HUES64 (cell line): ENCODE results near the gene IL22RA2.

ENCODE experiments used
- H3K27ac ChIP-seq: 2 replicates; pipeline ENCODE4 v1.7.0; 2013; ENCODE audit warnings: low read depth, low read length, inconsistent platforms
- H3K27me3 ChIP-seq: 2 replicates; pipeline ENCODE4 v1.6.1; 2013; ENCODE audit warnings: mild to moderate bottlenecking, low read length; ENCODE audit not compliant: insufficient read depth
- H3K36me3 ChIP-seq: 2 replicates; pipeline ENCODE4 v1.6.1; 2013; ENCODE audit warnings: mild to moderate bottlenecking, low read length; ENCODE audit not compliant: insufficient read depth
- H3K4me1 ChIP-seq: 2 replicates; pipeline ENCODE4 v1.6.1; 2013; ENCODE audit warnings: mild to moderate bottlenecking, low read length, moderate library complexity; ENCODE audit not compliant: insufficient read depth
- H3K4me3 ChIP-seq: 2 replicates; pipeline ENCODE4 v1.5.1; 2013; ENCODE audit warnings: mild to moderate bottlenecking, low read length, moderate library complexity
- H3K9ac ChIP-seq: 2 replicates; pipeline ENCODE4 v1.6.1; 2013; ENCODE audit warnings: mild to moderate bottlenecking, low read depth, low read length
- H3K9me3 ChIP-seq: 2 replicates; pipeline ENCODE4 v1.6.1; 2013; ENCODE audit warnings: low read depth, low read length; ENCODE audit not compliant: insufficient read depth
- WGBS: fragments of 150-250, 120-280 bp; methylation state at CpG from one replicate; pipeline ENCODE4 v1.1.7; 2013; ENCODE audit warnings: missing lambda C conversion rate; 5-methylcytosine and 5-hydroxymethylcytosine counted together

The IL22RA2 gene

DNA sequence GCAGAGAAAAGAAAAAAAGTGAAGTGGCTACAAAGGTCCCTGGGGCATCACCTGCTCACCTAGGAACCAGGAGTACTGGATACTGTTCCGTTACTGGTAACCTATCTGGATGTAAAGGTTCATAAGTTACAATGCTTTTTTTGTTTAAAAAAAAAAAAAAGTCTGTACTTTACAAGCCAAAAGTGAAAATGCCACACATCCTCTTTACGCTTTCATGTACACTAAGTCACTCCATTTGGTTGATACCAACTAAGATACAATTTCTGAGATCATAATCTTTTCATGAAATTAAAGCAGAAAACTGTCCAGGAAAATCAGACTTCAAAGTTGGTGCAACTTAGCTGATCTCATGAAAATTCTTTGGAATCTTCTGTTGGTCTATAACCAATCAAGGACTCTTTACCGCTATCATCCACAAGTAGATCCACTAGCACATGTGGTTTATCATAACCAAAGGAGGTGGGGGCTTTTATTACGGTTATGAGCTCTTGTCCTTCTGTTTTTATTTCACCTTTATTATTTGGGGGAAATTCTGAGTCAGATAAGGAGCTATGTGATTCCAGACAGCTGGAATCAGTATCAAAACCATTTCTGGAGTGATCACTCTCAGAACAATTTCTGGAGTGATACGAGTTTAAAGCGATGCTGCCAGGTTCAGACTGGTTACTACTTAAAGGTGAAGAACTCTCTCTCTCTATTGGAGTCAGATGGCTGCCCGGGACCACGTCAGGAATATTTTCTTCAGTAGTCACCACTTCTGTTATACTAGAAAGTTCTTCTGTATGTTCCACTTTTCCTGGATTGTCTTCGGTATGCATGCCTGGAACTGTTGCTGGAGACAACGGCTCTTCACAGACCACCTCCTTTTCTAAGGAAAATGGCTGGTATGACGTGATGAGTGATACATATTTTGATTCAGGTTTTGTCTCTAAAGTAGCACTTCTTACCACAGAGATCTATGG lies 24.5 kb upstream of the IL22RA2 start:
- 97% methylated on average over 9 of the region's 11 CpGs for WGBS
- H3K36me3 ChIP-seq = peaks cover 55% of the 10 kb centered on the region
- H3K27ac ChIP-seq = no peak overlapping the region
- H3K4me1 ChIP-seq = no peaks in the 10 kb centered on the region
- no peak overlapping the region for H3K9ac ChIP-seq
- no peaks in the 10 kb centered on the region for H3K27me3 ChIP-seq
- H3K4me3 ChIP-seq = no peak overlapping the region
- H3K9me3 ChIP-seq = no peaks in the 10 kb centered on the region

DNA sequence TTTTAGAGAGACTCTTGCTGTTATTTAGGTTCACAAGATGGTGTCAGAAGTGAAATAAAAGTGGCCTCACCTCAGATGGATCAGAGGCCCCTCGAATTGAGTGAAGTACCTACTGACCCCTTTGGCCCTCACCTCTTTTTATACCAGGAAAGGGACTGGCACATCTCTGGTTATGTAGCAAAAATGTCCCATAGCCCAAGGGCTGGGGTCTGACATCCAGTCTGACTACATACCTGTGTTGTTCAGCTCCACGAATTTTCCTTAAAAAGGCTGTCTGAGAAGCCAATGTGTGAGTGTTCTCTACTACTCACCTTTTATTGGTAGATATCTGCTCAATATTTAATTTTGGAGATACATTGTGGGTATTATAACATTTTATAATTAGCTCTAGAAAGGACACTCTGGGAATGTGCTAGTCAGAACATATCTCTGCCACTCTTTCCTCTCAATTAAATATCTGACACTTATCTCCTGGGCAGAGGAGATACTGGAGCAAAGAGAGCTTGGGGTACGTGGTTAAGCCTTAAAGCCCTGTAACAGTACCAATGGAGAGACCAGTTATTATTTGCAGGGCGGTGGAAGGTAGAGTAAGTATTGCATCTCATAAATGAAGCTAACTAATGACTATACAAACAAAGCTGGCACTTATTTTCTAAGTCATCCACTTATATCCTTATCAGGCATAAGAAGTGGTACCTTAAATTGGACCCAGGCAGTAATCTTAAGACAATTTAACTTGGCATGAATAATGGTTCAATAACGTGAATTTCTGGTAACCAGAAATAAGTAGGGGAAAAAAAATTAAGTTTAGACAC lies 20.0 kb upstream of the IL22RA2 start:
- no peaks in the 10 kb centered on the region for H3K4me1 ChIP-seq
- H3K36me3 ChIP-seq = peaks cover 18% of the 10 kb centered on the region
- no peaks in the 10 kb centered on the region for H3K27me3 ChIP-seq
- no peak overlapping the region for H3K9ac ChIP-seq
- H3K9me3 ChIP-seq = peaks cover 35% of the 10 kb centered on the region
- H3K4me3 ChIP-seq = no peak overlapping the region
- WGBS = 92% methylated on average over 5 of the region's 5 CpGs
- H3K27ac ChIP-seq = no peak overlapping the region

DNA sequence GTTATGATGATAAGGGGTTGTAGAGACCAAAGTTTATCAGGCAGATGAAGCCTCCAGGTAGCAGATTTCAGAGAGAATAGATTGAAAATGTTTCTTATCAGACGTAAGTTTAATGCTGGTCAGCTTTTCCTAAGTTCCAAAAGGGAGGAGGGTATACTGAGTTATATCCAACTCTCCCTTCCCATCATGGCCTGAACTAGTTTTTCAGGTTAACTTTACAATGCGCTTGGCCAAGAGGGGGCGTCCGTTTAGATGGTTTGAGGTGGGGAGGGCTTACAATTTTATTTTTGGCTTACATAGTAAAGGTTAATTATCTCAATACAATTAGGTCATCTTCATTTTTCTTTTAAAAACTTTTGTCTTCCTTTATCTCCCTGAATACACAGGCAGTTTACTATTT lies 19.4 kb upstream of the IL22RA2 start:
- H3K9ac ChIP-seq = no peak overlapping the region
- 90% methylated on average over 1 of the region's 4 CpGs for WGBS
- no peak overlapping the region for H3K27ac ChIP-seq
- H3K4me3 ChIP-seq = no peak overlapping the region
- H3K27me3 ChIP-seq = no peaks in the 10 kb centered on the region
- peaks cover 12% of the 10 kb centered on the region for H3K36me3 ChIP-seq
- H3K4me1 ChIP-seq = no peaks in the 10 kb centered on the region
- H3K9me3 ChIP-seq = peaks cover 41% of the 10 kb centered on the region

DNA sequence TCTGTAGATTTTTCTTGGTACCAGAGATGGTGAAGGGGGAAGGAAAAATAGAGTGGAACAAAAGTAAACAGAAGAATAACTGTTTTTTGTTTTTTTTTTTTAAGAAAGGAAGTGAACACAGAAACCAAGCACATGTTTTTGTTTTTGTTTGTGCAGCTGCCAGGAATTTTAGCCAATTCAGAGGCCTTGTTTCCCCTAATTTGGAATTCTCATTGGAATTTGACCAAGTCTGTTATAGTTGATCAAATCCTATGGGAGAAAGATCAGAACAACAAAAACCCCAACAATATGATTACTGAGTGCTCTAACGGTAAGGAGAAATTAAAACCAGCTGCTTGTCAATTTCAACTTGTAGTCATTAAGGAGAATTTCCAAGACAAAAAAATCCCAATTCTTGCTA lies 18.2 kb upstream of the IL22RA2 start:
- no peaks in the 10 kb centered on the region for H3K4me1 ChIP-seq
- H3K4me3 ChIP-seq = no peak overlapping the region
- no peak overlapping the region for H3K9ac ChIP-seq
- H3K9me3 ChIP-seq = peaks cover 53% of the 10 kb centered on the region
- no peaks in the 10 kb centered on the region for H3K27me3 ChIP-seq
- 100% methylated on average over 1 of the region's 1 CpG for WGBS
- peaks cover under 1% of the 10 kb centered on the region; the same call in 1 of the 2 replicates for H3K36me3 ChIP-seq
- H3K27ac ChIP-seq = no peak overlapping the region

DNA sequence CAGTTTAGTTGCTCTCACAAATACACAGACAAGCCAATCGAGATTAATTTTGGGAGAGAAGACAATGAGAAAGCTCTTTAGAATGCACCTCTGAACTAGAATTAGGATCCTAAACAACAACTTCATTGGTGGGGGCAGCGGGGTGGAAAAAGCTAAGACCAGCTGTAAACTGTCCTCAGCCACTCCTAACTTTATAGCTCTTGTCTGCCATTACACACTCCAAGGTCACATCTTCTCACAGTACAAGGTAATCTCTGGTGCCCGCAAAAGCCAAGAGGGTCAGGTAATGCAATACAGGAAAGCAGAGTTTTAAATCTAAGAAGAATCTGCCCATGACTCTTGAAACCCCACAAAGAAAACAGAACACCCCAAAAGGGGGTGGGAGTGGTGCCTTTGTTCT lies 17.8 kb upstream of the IL22RA2 start:
- no peaks in the 10 kb centered on the region for H3K27me3 ChIP-seq
- no peak overlapping the region for H3K4me3 ChIP-seq
- H3K27ac ChIP-seq = no peak overlapping the region
- WGBS = 87% methylated on average over 3 of the region's 3 CpGs
- H3K9me3 ChIP-seq = peaks cover 55% of the 10 kb centered on the region
- H3K36me3 ChIP-seq = no peaks in the 10 kb centered on the region
- no peak overlapping the region for H3K9ac ChIP-seq
- no peaks in the 10 kb centered on the region for H3K4me1 ChIP-seq

DNA sequence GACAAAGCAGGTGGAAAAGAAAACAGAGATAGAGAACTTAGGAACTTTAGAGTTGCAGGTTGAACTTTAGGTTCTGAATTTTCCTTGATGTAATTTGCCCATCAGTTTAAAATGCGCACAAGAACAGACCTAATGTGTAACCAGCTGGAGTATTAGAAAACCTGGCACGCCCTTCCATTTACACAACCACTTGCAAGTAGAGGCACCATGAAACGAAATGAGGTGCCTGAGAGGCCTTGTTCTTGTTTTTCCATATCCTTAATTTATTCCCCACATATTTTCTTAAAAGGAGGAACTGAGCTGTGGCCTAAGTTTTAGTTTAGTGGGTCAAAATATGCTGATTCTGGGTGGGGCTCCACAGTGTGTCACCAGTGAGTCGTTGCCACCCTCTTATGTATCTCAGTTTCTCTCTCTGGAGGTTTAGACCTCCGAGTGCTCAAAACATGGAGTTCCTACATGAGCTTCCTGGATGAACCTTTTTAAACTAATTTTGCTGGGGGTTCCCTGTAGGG lies 17.2 kb upstream of the IL22RA2 start:
- no peak overlapping the region for H3K4me3 ChIP-seq
- H3K4me1 ChIP-seq = no peaks in the 10 kb centered on the region
- no peak overlapping the region for H3K27ac ChIP-seq
- H3K9ac ChIP-seq = no peak overlapping the region
- no peaks in the 10 kb centered on the region for H3K36me3 ChIP-seq
- 90% methylated on average over 5 of the region's 5 CpGs for WGBS
- no peaks in the 10 kb centered on the region for H3K27me3 ChIP-seq
- H3K9me3 ChIP-seq = peaks cover 61% of the 10 kb centered on the region

DNA sequence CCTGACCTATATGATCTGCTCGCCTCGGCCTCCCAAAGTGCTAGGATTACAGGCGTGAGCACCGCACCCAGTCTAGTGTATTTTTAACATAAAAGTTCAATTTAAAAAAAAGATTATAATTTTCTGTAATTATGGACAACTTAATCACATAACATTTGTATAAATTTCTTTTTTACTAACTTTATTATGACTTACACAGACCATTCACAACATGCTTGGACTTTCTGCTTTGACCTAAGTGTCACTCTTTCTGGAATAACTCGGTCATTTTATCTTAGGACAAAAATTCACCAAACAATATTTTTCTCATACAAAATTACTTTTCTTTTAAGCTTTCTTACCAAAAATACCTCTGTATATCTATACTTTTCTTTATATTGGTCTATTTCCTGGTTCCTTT lies 15.4 kb upstream of the IL22RA2 start:
- Histone ChIP-seq H3K27me3 (no peaks in the 10 kb centered on the region), H3K4me3 (no peak overlapping the region), H3K36me3 (no peaks in the 10 kb centered on the region), H3K4me1 (no peaks in the 10 kb centered on the region), H3K27ac (no peak overlapping the region), H3K9me3 (peaks cover 79% of the 10 kb centered on the region), H3K9ac (no peak overlapping the region)
- WGBS = 85% methylated on average over 4 of the region's 5 CpGs

DNA sequence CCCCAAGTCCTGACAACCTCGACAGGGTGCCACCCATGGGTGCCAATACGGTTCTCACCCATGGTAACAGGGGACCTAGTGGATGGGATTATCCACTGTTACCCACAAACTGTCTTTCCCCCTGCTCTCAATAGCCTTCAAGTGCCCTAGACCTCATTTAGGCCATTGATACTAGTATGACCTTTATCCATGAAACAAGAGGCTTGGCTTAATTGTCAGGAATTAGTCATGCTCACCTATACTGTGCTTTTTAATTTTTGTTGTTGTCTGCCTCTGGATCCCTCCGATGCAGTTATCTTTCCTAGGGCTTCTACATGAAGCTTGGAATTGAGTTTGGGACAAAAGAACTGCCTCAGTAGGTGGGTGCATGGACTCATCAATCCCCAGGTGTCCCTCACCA lies 11.8 kb upstream of the IL22RA2 start:
- WGBS = 95% methylated on average over 3 of the region's 3 CpGs
- no peaks in the 10 kb centered on the region for H3K36me3 ChIP-seq
- no peak overlapping the region for H3K27ac ChIP-seq
- no peaks in the 10 kb centered on the region for H3K4me1 ChIP-seq
- H3K27me3 ChIP-seq = no peaks in the 10 kb centered on the region
- no peak overlapping the region for H3K4me3 ChIP-seq
- H3K9me3 ChIP-seq = peaks cover 98% of the 10 kb centered on the region
- H3K9ac ChIP-seq = no peak overlapping the region

DNA sequence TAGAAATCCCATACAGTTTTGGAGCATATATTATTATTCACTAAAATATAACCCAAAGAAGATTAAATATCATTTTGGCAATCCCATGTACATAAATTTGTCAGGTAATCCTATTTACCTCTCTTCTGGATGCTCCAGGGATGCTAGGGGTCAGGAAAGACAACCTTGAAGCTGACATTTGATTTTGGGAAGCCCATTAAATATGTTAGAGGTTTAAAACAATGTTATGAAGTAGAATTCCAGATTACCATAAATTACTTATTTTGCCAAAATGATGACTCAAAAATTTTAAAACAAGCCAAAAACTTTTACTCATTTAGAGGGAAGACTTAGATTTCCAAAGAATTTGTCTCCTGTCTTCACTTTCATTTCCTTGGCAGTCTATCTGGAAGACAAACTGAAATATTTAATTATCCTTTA lies 9.2 kb upstream of the IL22RA2 start:
- Histone ChIP-seq H3K9me3 (peaks cover 84% of the 10 kb centered on the region), H3K9ac (no peak overlapping the region), H3K4me1 (no peaks in the 10 kb centered on the region), H3K27me3 (no peaks in the 10 kb centered on the region), H3K27ac (no peak overlapping the region), H3K4me3 (no peak overlapping the region), H3K36me3 (no peaks in the 10 kb centered on the region)

DNA sequence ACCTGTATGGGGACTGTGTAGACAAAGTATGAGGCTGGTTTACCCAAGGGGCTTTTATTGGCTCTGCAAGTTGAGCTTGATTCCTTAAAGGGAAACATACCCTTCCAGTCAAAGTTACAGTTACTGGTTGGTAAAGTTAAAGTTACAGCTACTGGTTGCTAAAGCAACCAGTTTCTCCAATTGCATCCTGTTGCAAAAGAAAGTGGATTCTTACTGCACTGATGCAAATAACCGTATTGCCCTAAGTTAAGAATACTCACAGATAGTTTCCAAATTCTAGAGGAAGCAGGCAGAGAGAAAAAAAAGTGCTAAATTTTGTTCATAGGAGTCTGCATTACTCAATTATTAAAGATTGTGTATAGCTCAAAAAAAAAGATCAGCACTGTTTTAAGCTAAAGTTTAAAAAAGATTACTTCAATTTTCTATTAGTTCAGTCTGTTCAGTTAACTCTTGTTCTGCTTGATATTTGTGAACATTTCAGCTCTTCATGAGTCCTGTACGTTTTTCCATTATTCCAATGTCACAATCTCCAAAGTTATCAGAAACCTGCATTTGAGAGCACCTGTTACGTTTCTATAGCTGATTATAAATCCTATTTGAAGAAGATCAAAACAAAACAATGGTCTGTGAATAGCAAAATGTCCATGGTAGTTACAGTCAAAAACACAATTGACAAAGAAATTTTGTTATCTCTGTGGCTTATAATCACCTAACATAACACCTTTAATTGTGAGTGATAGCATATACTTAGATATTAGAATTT lies 8.6 kb upstream of the IL22RA2 start:
- WGBS = 100% methylated on average over 3 of the region's 3 CpGs
- Histone ChIP-seq H3K9me3 (peaks cover 78% of the 10 kb centered on the region), H3K27ac (no peak overlapping the region)

More for the DNA sequence above, 8.6 kb upstream of the IL22RA2 start:
- no peaks in the 10 kb centered on the region for H3K36me3 ChIP-seq
- H3K9ac ChIP-seq = no peak overlapping the region
- H3K4me1 ChIP-seq = no peaks in the 10 kb centered on the region
- H3K27me3 ChIP-seq = no peaks in the 10 kb centered on the region
- H3K4me3 ChIP-seq = no peak overlapping the region
